GM19372 (cell line): ENCODE data around the gene IKBKE.

Experiments
- ATAC-seq: cut with Tn5 transposase; IDR thresholded peaks from one replicate; pipeline ENCODE4 v1.9.1; 2021; ENCODE audit warnings: mild to moderate bottlenecking, low read depth, moderate library complexity; ENCODE audit not compliant: unreplicated experiment

The IKBKE gene

GRCh38 chr1:206492589-206492988 is 22.3 kb downstream of the IKBKE start:
- no peak for ATAC-seq

- no peak for ATAC-seq
Measured at GRCh38 chr1:206493279-206493678, 23.0 kb downstream of the IKBKE start.

- ATAC-seq = no peak
Measured at GRCh38 chr1:206495011-206495461, 24.8 kb downstream of the IKBKE start.

GRCh38 chr1:206495493-206496046 is 25.3 kb downstream of the IKBKE start:
- ATAC-seq = no peak

GRCh38 chr1:206496131-206496793 is 26.0 kb downstream of the IKBKE start:
- peak; percentile 61 for ATAC-seq

- no peak for ATAC-seq
Measured at GRCh38 chr1:206497363-206497762, 27.1 kb downstream of the IKBKE start.

- no peak for ATAC-seq
Measured at GRCh38 chr1:206497774-206498173, 27.5 kb downstream of the IKBKE start.

- no peak for ATAC-seq
Measured at GRCh38 chr1:206498685-206499084, 28.4 kb downstream of the IKBKE start.

GRCh38 chr1:206500046-206500445 is 29.8 kb downstream of the IKBKE start:
- no peak for ATAC-seq

GRCh38 chr1:206501881-206502280 is 31.6 kb downstream of the IKBKE start:
- no peak for ATAC-seq

- no peak for ATAC-seq
Measured at GRCh38 chr1:206502403-206502802, 32.1 kb downstream of the IKBKE start.

- no peak for ATAC-seq
Measured at GRCh38 chr1:206502812-206503211, 32.5 kb downstream of the IKBKE start.

- no peak for ATAC-seq
Measured at GRCh38 chr1:206503591-206504362, 33.5 kb downstream of the IKBKE start.

- ATAC-seq = no peak
Measured at GRCh38 chr1:206504363-206504713, 34.1 kb downstream of the IKBKE start.

GRCh38 chr1:206505702-206506355 is 35.6 kb downstream of the IKBKE start:
- no peak for ATAC-seq

GRCh38 chr1:206506405-206507283 is 36.4 kb downstream of the IKBKE start:
- ATAC-seq = peak; percentile 23

- ATAC-seq = peak; percentile 67
Measured at GRCh38 chr1:206507284-206508129, 37.2 kb downstream of the IKBKE start, which contains the start of gene RASSF5. TSS of gene RASSF5 (plus strand) at chr1:206507531. CDS start at chr1:206507603, 72 bp downstream.

GRCh38 chr1:206508130-206508889 is 38.0 kb downstream of the IKBKE start:
- ATAC-seq = no peak

GRCh38 chr1:206508956-206509355 is 38.7 kb downstream of the IKBKE start:
- no peak for ATAC-seq
